ENCODE results near the gene SNAPC2.
A peak's percentile ranks its signal among the peaks of the same experiment; 100 is the strongest.
"Not testable (repeated sequence)": the region's sequence is repeated elsewhere in the genome, so short reads cannot be mapped to it uniquely, and the experiment has no call there.

SNAPC2 gene

DNA sequence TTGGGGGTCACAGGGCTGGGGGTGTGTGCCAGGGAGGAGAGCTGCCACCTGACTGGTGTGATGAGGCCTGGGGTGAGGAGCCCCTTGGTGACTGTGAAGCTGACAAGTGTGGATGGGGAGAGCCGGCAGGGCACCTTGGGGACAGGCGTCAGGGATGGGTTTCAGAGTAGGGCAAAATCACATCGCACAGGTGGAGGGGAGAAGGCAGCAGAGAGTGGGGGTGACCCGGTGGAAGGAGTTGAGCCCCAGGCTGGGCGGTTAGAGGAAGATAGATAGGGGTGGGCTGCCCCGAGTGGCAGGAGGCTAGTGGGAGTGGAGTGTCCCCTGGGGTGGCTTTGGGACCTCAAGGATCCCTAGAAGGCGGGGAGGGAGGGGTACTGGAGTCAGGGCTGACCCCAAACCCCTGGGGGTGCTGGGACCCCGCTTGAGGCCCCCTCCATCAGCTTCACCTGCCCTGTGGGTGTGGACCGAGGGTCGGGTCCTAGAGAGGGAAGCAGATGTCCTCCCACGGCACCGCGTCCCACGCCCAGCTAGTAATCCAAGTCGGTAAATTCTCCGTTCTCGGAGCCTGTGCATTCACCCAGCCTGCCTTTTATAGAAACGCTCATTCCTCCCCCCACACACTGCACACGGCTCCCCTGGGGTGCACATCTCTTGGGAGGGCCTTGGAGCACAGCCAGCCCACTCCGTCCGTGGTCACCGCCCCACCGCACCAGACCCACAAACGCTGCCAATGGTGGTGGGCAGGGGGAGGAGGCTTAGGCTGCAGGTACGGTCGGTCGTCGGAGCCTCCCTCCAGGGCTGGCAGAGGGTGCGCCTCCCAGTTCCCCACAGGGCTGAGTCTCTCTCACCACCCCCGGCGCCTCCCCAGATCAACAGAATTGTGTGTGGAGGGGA lies 3.4 kb downstream of the SNAPC2 start:
- DNase-seq, result no peak

DNA sequence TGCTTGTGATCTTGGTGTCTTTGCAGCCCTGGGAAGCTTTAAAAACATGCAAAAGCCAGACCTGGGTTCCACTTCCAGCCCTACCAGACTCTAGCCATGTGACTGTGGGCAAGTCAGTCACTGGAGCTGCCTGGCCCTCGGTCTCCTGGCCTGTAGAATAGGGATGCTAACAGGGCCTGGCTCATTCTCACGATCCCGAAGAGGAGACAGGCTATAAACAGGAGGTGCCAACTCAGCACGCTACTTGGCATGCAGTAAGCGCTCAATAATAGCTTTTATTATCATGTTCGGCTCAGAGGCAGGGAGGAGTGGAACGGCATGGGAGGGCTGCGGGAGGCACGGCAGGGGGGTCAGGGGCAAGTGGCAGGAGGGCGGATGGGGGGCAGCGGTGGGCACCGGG lies 4.1 kb downstream of the SNAPC2 start:
- no peak for DNase-seq

DNA sequence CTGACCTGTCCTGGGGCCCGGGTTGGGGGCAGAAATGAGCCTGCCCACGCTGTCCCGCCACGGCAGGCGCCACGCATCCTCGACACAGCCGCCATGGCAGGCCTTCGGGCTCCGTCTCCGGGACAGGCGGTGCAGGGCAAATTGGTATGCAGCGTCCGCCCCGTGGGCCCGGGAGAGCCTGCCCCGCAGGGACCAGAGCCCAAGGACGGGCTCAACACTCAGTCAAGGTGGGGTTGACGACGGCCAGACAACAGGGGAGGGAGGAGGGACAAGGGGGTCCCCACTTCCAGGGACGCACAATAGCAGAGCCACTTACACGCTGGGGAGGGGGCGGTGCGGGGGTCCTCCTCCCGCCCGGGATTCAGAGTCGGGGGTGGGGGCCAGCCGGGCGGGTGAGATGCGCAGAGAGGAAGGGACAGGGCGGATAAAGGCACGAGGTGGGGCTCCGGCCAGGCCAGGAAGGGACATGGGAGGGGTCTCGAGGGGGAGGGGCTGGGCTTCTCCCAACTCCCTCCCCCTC lies 4.6 kb downstream of the SNAPC2 start:
- no peak for DNase-seq

DNA sequence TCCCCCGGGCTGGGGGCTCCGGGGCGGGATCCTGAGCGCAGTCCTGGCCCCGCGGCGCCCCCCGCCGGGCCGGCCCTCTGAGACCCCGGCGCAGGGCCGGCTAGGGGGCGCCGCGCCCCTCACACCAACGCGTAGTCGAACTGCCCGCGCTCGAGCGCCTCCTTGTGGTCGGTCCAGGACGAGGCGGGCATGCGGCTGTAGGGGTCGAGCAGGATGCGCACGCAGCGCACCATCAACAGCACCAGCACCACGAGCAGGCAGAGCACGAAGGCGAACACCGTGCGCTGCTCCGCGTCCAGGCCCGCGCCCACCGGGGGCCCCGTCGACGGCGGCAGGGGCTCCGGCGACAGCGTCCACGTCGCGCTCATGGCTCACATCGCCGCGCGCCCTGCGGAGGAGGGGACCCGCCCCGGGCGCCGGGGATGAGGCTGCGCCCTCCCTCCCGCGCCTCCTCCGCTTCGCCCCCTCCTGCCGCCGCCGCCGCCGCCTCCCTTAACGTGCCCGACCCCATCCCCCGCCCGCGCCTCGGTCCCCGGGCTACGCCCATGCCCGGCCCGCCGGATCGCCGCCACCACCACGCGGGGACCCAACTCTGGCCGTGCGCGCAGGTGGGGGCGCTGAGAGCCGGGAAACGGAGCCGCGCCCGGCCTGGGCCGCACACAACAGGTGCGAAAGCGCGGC lies 5.2 kb downstream of the SNAPC2 start:
- DNase-seq, result peak; percentile 75 to 81

DNA sequence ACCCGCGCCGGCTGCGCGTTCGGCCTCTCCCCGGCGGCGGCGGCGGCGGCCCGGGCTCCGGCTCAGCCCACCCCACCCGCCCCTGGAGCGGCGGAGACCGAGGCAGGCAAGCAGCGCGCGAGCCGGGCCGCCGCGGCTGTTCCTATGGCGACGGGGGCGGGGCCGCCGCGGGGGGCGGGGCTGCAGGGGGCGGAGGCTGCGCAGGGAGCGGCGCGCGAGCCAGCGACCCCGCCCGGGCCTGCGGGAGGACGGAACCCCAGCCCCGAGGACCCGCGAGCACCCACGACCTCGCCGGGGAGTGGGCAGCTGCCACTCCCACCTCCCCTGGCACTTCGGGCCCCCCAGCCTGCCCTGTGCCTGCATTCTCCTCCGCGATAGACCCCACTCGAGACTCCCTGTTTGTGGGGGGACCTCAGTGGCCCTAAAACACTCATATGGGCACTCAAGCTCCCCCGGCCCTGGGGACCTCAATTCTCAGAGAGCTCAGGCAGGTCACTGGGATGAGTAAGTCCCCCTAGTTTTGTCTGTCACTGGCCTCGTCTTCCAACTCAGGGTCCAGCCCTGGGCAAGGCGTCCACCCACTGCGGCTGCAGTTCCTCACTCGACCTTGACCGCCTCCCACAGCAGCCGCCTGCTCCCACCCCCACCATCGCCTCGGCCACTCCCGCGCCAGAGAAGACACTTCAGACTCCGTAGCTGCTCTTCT lies 6.0 kb downstream of the SNAPC2 start, which contains the start of gene CTXN1:
CTXN1 (minus strand) TSS at position 115 of the 706 bp plus-strand sequence. CDS start 597 bp downstream, outside the sequence.
- peak; percentile 72 to 80 for DNase-seq

DNA sequence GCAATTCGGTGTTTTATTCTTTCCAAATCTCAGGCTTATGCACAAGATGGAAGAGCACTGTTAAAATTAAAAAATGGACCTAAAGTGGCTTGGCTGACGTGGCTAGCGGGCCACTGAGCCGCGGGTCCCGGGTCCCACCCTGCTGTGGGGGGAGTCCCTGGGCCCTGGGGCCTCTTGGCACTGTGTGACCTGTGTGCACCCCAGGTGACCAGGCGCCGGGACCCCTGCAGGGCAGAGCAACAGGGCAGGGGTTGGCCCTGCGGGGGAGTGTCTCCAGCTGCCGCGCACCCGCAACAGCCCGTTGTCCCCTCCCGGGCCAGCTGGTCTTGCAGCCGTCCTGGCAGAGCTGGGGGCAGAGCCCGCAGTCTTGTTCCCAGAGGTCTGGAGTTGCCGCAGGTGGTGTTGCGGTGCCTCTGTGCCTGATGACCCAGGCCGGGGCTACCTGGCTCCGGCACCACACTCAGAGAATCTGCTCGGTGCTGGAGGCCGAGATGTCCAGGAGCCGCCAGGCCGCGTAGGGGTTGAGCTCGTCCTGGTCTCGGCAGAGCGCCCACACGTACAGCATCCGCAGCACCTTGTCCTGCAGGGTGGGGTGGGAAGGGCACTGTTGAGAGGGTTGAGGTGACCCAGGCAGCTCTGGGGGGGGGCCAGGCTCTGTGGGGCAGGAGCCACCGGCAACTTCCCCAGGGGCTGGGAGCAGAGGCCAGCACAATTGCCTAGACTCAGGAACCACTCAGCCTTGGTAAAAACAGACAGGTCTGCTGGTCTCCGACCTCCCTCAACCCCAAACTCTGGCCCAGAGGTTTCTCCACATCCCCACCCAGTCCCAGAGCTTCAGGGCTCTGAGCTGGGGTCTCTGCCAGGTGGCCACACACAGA lies 6.8 kb downstream of the SNAPC2 start:
- DNase-seq, result no peak

DNA sequence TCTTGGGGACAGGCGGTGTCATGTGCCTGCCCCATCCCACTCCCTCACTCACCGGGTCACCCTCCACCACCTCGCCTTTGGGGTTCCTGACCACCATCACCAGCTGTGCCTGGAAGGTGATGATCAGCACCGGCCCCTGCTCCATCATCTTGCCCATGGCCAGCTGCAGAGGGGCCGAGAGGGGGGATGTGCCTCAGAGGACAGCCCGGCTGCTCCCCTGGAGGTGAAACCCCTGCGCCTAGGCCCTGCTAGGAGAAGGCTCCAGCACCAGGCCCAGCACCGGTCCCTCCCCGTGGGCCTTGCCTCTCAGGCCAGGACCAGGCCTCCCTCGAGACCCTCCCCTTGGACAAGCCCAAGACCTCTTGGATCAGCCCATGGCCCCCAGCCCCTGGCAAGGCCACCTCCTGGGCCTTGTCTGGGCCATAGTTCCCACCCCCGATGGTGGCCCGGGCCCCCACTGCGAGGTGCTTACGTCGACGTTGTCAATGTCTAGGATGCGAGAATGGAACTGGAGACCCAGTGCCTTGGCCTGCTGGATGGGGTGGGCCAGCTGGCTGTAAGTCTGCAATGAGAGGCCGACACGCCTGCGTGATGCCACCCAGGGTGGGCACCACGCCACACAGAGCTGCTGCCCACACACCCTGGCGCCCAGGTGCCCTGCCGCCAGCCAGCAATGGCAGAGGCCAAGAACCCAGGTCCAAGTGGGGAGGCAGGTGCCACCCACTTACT lies 7.6 kb downstream of the SNAPC2 start:
- DNase-seq, result no peak

DNA sequence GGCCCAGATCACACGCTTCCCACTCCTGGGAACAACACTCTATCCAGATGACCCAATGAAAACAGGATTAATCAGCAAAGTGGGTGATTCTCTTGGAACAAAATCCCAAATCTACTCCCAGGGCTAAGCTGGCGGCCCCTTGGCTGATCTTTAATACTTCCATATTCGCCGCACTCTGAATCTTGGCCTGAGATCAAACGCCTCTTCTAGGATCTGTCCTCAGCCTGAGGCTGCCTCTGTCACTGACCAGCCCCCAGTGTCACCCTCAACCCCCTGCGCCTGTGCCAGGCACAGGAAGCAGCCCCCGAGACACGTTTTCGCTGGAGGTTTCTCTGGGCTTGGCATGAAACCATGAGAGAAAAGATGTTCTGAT lies 8.2 kb downstream of the SNAPC2 start:
- no peak for DNase-seq

DNA sequence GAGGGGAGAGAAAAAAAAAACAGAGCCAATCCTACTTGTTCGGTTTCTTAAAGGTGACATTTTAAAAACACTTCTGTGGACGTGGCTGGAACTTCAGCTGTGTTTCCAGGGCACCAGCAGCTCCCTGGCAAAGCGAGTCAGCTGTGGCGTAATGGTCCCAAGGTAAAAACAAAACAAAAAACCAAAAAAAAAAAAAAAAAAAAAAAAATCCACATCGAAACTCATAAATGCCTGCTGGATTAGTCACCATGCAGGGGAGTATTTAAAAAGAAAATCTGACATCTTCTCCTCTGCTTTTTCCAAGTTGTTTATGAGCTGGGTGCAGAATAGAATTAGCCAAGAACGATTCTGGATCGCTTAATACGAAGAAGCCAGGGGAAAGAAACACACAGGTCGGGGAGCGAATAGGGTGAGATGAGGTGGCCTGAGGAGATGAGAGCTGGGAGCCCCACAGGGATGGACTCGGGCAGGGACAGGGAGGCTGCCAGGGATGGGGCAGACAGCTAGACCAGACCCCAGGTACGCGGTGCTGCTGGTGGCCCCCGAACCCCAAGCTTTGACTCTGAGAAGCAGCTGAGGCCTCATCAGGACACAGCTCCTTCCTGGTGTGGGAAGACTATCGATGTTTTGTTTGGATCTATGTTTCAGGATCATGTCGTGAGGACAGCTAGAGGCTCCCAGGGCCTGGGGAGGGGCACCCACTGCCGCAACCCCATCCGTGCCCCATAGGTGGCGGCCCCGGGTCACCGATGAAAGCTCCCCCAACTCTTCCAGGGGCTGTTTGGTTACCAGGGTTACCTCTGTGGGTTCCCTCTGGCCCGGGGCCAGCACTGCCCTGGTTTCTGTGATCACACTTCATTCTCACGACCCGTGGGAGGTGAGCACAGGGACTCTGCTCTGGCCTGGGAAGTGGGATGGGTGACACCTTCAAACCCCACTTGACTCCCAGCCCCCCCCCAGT lies 8.9 kb downstream of the SNAPC2 start:
- peak; percentile 76 to 78 for DNase-seq

DNA sequence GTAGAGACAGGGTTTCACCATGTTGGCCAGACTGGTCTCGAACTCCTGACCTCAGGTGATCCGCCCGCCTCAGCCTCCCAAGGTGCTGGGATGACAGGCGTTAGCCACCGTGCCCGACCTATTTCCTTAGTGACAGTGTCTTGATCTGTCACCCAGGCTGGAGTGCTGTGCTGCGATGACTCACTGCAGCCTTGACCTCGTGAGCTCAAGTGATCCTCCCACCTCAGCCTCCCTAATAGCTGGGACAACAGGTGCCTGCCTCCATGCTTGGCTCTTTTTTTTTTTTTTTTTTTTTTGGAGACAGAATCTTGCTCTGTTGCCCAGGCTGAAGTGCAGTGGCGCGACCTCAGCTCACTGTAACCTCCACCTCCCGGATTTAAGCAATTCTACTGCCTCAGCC lies 9.9 kb downstream of the SNAPC2 start:
- not testable (repeated sequence) for DNase-seq

DNA sequence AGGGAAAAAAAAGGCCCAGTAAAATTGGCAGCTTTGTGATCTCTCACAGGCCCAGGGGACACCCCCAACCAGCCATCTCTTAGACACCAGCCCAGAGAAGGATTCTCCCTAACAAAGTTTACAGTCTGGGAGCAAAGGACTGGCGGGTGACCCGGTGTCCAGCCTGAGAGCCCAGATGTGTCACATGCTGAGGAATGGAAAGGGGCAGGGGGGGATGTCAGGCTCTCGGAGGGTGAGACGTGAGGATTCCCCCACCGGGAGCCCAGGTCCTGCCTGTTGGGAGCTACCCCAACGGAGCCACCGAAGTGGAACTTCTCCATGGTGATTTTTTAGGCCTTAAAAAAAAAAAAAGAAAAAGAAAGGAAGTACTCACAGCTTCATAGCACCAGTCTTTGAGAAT lies 10.6 kb downstream of the SNAPC2 start:
- DNase-seq, result no peak

DNA sequence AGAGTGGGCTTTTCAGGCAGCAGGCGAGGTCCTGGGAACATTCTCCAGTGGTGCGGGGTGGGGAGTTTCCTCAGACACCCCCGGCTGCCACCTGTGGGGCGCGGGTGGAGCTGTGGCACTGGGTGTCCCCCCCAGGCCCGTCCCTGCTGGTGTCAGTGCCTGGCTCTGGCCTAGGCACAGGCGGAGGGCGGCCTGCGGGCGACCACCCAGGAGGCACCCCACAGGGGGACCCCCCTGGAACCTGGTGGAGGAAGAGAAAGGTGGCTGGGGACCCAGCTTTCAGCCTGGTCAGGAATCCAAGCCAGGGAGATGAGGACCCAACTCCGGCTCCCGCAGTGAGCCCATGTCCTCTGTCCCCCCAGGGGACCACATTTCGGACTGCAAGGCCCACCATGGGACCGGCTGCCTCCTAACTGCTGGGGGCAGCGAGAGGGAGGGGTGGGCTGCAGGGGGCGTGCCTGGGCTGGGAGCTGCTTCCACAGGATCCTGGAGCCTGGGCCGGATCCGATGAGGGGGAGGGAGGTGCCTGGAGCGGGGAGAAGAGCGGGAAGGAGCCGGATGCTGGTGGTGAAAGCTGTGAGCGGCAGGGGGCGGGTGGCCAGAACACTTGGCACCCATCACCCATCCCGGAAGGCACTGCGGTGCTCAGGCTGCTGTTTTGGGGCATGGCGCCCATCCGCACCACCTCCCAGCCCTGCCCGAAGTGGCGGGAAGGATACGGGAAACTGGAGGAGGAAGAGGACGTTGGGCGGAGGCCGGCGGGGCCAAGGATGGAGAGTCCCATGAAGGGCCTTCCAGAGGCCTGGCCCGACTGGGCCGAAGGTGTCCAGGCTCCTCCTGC lies 11.3 kb downstream of the SNAPC2 start:
- DNase-seq, result no peak

DNA sequence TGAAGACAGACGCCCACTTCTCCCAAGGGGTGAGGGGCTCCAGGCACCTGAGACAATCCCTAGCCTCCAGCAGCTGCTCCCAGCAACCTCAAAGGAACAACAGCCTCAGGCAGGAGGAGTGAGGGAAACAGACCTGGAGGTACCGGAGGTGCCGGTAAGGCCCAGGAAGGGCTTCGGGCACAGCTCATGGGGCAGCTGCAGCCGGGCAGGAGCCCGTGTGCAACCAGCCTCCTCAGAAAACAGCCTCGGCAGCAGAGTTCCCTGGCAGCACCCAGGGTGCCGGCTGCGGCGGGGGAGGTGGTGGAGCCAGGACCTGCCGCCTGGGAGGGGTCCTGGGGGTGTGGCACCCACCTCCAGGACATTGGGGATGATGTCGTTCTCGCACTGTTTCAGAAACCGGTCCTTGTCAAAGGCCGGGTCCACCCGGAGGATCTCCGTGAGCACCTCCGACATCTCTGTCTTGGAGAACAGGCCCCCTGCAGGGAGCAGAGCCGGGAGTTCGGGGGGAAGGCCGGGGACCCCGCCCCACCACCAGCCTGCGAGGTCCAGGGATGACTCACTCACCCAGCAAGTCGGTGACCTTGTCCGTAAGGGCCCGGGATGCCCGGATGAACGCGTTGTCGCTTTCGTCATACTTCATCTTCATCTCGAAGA lies 12.3 kb downstream of the SNAPC2 start:
- no peak for DNase-seq

DNA sequence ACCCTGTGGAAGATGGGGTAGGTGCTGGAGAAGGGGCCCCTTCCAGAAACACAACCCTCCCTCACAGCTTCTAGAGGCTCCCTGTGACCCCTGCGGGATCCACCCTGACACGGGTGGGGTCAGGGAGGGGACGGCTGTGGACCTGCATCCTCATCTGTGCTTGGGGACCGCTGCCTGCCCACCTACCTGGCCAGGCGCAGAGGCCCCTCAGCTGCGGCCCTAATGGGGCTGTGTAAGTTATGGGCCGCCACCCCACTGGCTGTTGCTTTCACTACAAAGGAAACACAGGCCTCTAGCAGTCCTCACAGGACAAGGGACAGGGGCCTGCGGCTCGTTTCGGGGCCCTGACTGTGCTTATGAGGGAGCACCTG lies 12.8 kb downstream of the SNAPC2 start:
- DNase-seq, result no peak

DNA sequence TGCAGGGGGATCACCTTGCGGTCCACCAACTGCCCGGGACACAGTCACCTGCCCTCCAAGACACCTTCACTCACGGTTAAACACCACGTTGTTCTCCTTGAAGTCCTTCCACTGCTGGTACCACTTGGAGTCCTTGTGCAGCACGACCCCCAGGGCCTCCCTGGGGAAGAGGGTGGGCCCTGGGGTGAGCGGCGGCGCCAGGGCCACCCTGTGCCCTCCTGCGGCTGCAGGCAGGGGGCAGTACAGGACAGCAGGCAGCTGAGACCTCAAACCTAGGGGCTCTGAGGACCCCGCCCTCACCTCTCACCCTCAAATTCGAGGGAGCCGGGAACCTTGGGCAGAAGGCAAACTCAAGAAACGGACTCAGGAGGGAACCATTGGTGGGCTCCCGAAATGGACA lies 13.3 kb downstream of the SNAPC2 start:
- DNase-seq, result no peak

DNA sequence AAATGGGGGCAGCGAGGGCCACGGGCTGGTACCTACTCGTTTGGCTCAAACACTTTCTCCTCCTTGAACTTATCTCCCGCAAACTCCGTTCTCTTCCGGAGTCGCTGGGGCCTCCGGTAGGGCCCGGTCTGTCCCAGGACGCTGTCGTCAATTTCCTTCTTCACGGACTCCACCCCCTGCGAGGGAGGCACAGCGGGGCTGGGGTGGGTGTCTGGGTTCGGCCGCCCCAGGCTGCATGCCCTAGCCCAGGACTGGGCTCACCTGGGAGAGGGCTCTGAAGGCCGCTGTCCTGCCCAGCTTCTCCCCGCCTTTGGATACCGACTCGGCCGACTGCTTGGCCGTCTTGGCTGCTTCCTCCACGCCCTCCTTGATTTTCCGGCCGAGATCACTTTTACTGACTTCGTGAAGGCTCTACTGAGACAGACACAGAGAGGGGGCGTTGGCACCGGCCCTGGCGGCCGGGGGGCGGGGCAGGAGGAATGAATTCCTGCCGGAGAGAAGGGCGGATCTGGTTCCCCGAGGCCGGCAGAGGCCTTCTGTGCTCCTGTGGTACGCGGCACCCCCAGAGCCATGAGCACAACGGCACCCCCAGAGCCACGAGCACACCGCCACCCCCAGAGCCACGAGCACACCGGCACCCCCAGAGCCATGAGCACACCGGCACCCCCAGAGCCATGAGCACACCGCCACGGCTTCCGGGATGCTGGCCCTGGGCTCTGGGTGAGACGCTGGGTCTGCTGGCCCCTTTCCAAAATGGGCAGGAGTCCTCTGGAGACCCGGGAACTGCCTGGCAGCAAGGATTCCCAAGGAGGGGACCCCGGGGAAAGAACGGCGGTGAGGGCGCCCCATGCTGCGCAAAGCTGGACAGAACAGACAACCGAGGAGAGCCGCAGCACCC lies 13.9 kb downstream of the SNAPC2 start:
- no peak for DNase-seq

DNA sequence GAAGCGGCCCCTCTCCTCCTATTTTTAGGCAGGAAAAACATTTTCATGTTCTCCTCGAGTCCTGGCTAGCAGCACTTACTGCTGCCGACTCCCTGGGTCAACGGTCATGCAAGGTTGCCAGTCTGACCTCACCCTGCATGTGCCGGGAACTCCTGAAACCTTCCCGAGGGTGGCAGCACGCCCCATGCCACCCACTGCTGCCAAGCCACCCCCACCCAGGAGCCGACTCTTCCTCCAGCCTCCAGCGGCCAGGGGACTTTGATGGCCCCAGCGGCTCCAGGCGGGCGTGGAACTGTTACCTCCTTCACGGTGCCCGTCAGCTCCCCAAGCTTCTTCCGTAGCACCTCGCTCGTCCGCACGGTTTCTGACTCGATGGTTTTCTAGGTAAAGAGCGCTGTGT lies 14.6 kb downstream of the SNAPC2 start:
- no peak for DNase-seq

DNA sequence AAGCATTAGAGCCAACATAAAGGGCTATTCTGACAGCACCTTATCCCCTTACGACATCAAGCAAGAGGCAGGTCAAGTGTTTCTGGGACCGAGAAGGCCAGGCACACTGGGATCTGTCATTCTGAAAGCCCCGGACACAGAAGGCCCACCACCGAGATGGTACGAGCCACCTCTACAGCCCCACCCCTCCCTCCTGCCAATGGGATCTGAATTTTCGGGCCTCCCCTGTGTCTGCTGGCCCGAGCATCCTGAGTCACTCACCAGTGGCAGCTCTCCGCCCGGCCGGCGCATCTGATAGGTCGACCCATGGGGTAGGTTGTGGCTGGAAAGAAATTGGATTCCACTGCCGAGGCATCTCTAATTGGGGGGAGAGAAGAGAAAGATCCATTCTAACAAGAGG lies 20.7 kb downstream of the SNAPC2 start:
- DNase-seq, result no peak

Measured in CD4-positive, alpha-beta T cell treated with Interleukin-4 for 1 hour (primary cell).